Thoracic aorta endothelial cell (primary cell): ENCODE results near the gene LINC00237. TPM values are rescaled to one million over a fixed set of nuclear protein-coding genes. Genes with fewer than 3 reads are reported as not detected.

Source experiments
- small RNA-seq: library from RNA; depleted of rRNA; stranded (forward); fragments of <200 nt; gene quantifications from one replicate; pipeline ENCODE3, GENCODE V24; 2012
- total RNA-seq: library from RNA; depleted of rRNA; stranded (reverse); fragments of >200 nt; gene quantifications from 2 replicates; pipeline ENCODE4 v1.2.3, GENCODE V29; 2012

Gene LINC00237
- total RNA-seq = not detected in 2 replicates

GRCh38 chr20:21106171-21107017 is at the start of gene LINC00237:
TSS of gene LINC00237 (minus strand) at chr20:21106358.

GRCh38 chr20:21125849-21126580 is 19.9 kb upstream of the LINC00237 start, which contains the start of gene KIZ:
TSS of gene KIZ (plus strand) at chr20:21126082. CDS start at chr20:21126116, 34 bp downstream.

Small RNA genes within 50 kb of the gene (small RNA-seq; reads per million reads assigned to genes)
- gene RNA5SP477 = not detected

Other genes with a start within 250 kb of the LINC00237 start
- 7.5 and 7.6 TPM in 2 replicates for gene KIZ, start 19.7 kb upstream of the LINC00237 start, total RNA-seq
- 126 and 135 TPM in 2 replicates for gene XRN2, start 197.0 kb upstream of the LINC00237 start, total RNA-seq